Endothelial cell of umbilical vein (primary cell): Measurements from ENCODE around the gene GALNT9. TPM values are rescaled to one million over a fixed set of nuclear protein-coding genes. Genes with fewer than 3 reads are reported as not detected.

Experiments
- BruUV-seq: library from RNA; stranded (reverse); fragments of 400-500 nt; replicated peaks from 2 replicates; lab custom pipeline; 2021; lab: Mats Ljungman, UMichigan
- CTCF ChIA-PET: fragments of 300-600, 350-600 bp; sonication (Branson Sonifier 250); formaldehyde crosslinking; loops from one replicate; lab custom pipeline; 2021; ENCODE audit warnings: antibody characterized with exemption, inconsistent platforms; lab: Charles Lee
- POLR2A ChIA-PET: fragments of 300-600, 350-600 bp; sonication (Branson Sonifier 250); formaldehyde crosslinking; loops from one replicate; lab custom pipeline; 2021; ENCODE audit warnings: antibody characterized with exemption, inconsistent platforms; lab: Charles Lee
- DNase-seq: peaks from one replicate; pipeline ENCODE4 v3.0.0-alpha.2; 2011; ENCODE audit warnings: low read depth, low spot score
- FAIRE-seq: peaks from 2 replicates; lab custom pipeline; 2011; peaks lifted over from hg19 to GRCh38; lab: Jason Lieb, UNC
- H2AFZ ChIP-seq: 2 replicates; pipeline ENCODE4 v1.6.0; 2012; ENCODE audit warnings: low read depth, low read length, control low read depth, inconsistent platforms
- H3K27ac ChIP-seq: 2 replicates; pipeline ENCODE4 v1.5.1; 2011; ENCODE audit warnings: low read depth, mild to moderate bottlenecking, control low read depth, low read length, moderate library complexity; ENCODE audit not compliant: insufficient read depth
- H3K27me3 ChIP-seq, 2 experiments: 2 replicates each; pipeline versions ENCODE4 v1.6.0 to v1.6.1; 2011; ENCODE audit warnings: low read length in 2 of 2, mixed read lengths in 1 of 2; ENCODE audit not compliant: control insufficient read depth in 2 of 2, insufficient read depth in 2 of 2
- H3K36me3 ChIP-seq, 2 experiments: 2 replicates in 1 of 2; 3 replicates in 1 of 2; pipeline ENCODE4 v1.5.1; 2011; ENCODE audit warnings: low read length in 2 of 2, mild to moderate bottlenecking in 1 of 2, moderate library complexity in 1 of 2; ENCODE audit not compliant: control insufficient read depth in 2 of 2, insufficient read depth in 2 of 2; ENCODE audit errors: extremely low read depth in 1 of 2
- H3K4me1 ChIP-seq: 3 replicates; pipeline ENCODE4 v1.5.1; 2011; ENCODE audit warnings: mild to moderate bottlenecking, low read length; ENCODE audit not compliant: control insufficient read depth, insufficient read depth; ENCODE audit errors: extremely low read depth
- H3K4me2 ChIP-seq: 2 replicates; pipeline ENCODE4 v1.6.1; 2011; ENCODE audit warnings: low read length, control low read depth, mixed read lengths; ENCODE audit not compliant: insufficient read depth
- H3K4me3 ChIP-seq, 3 experiments: fragments of 200-600 bp in 1 of 3; sonication (generic), shearing (Covaris generic) in 1 of 3; replicated peaks in 1 of 3; 2 replicates each; pipeline ENCODE4 v1.5.1; 2011 to 2016; ENCODE audit warnings: control low read depth in 3 of 3, low read length in 3 of 3, mild to moderate bottlenecking in 2 of 3, inconsistent platforms in 1 of 3, low read depth in 1 of 3, moderate library complexity in 1 of 3; ENCODE audit not compliant: insufficient read depth in 1 of 3
- H3K79me2 ChIP-seq: 2 replicates; pipeline ENCODE4 v1.6.0; 2012; ENCODE audit warnings: low read length, inconsistent platforms; ENCODE audit not compliant: control insufficient read depth, insufficient read depth
- H3K9ac ChIP-seq: replicated peaks from 2 replicates; pipeline ENCODE3; 2011; ENCODE audit warnings: low read length, control low read depth; ENCODE audit not compliant: insufficient read depth; ENCODE audit errors: extremely low read depth
- H3K9me1 ChIP-seq: replicated peaks from 3 replicates; pipeline ENCODE4 v1.6.0; 2011; ENCODE audit warnings: mild to moderate bottlenecking, low read length; ENCODE audit not compliant: control insufficient read depth, insufficient read depth; ENCODE audit errors: extremely low read depth
- H3K9me3 ChIP-seq: replicated peaks from 2 replicates; pipeline ENCODE4 v1.5.1; 2012; ENCODE audit warnings: low read length, inconsistent platforms; ENCODE audit not compliant: control insufficient read depth, insufficient read depth
- H4K20me1 ChIP-seq: replicated peaks from 2 replicates; pipeline ENCODE3; 2011; ENCODE audit warnings: mild to moderate bottlenecking, low read length; ENCODE audit not compliant: control insufficient read depth, insufficient read depth; ENCODE audit errors: extremely low read depth
- CTCF ChIP-seq, 2 donors: IDR thresholded peaks; 1 replicate in 1 of 2; 2 replicates in 1 of 2; pipeline ENCODE4 v1.5.1; 2011; ENCODE audit warnings: low read length in 2 of 2, mild to moderate bottlenecking in 2 of 2, moderate library complexity in 2 of 2, control low read depth in 1 of 2, inconsistent platforms in 1 of 2, low read depth in 1 of 2; ENCODE audit not compliant: insufficient read depth in 1 of 2; ENCODE audit errors: extremely low read depth in 1 of 2
- EZH2 ChIP-seq: IDR thresholded peaks from 2 replicates; pipeline ENCODE4 v1.6.1; 2012; ENCODE audit warnings: borderline replicate concordance, low read depth, mild to moderate bottlenecking, moderate library complexity, low read length, inconsistent platforms; ENCODE audit not compliant: severe bottlenecking
- FOS ChIP-seq: IDR thresholded peaks from 2 replicates; pipeline ENCODE4 v1.6.1; 2011; ENCODE audit warnings: mild to moderate bottlenecking, low read length, moderate library complexity, borderline replicate concordance; ENCODE audit not compliant: insufficient read depth
- GATA2 ChIP-seq: IDR thresholded peaks from 2 replicates; pipeline ENCODE4 v1.7.0; 2011; ENCODE audit warnings: low read depth, mild to moderate bottlenecking, moderate library complexity, mixed read lengths, low read length; ENCODE audit not compliant: insufficient read length, insufficient read depth
- JUN ChIP-seq: IDR thresholded peaks from 2 replicates; pipeline ENCODE4 v1.6.1; 2011; ENCODE audit warnings: borderline replicate concordance, low read depth; ENCODE audit not compliant: insufficient read length, insufficient read depth
- MYC ChIP-seq: IDR thresholded peaks from one replicate; pipeline ENCODE4 v1.6.1; 2011; ENCODE audit warnings: mild to moderate bottlenecking, low read depth, low read length
- POLR2A ChIP-seq: IDR thresholded peaks from 2 replicates; pipeline ENCODE4 v1.6.1; 2012; ENCODE audit warnings: low read depth, mild to moderate bottlenecking, control low read depth, low read length
- POLR2AphosphoS5 ChIP-seq: IDR thresholded peaks from 2 replicates; pipeline ENCODE4 v1.6.1; 2012; ENCODE audit warnings: low read depth, mild to moderate bottlenecking, control low read depth, low read length, moderate library complexity; ENCODE audit not compliant: insufficient read depth
- dilution Hi-C: fragments of 300-500 bp; cut with MboI; formaldehyde crosslinking; loops from one replicate; pipeline ENCODE4 v1.15.0; 2019; ENCODE audit warnings: low sequenced_read_pairs; ENCODE audit not compliant: extremely low pct_ligation_motif_present
- intact Hi-C: fragments of 100-400 bp; cut with micrococcal nuclease; formaldehyde crosslinking; loops from one replicate; pipeline ENCODE4 v1.10.0; 2022
- polyA plus RNA-seq, 4 experiments: library from polyadenylated mRNA; depleted of rRNA in 3 of 4; stranded (reverse) in 3 of 4; unstranded in 1 of 4; fragments of >200 nt; gene quantifications; 2 replicates each; pipeline versions ENCODE4 v1.2.1 to v1.2.3, GENCODE V29; 2011 to 2012; ENCODE audit warnings: missing spikeins in 1 of 4
- total RNA-seq: library from RNA; stranded (reverse); gene quantifications from 2 replicates; pipeline ENCODE4 v1.2.3, GENCODE V29; 2021
- TF ChIP-seq, protein P1 (sequence below): IDR thresholded peaks from 2 replicates; pipeline ENCODE4 v1.6.1; 2011; ENCODE audit not compliant: insufficient read depth, insufficient read length

Gene GALNT9
- total and polyA plus RNA-seq, 2 donors (not counting 3 experiments of a cell fraction or from before 2014, with no cell fraction given), result 0.14 to 0.73 TPM

DNA sequence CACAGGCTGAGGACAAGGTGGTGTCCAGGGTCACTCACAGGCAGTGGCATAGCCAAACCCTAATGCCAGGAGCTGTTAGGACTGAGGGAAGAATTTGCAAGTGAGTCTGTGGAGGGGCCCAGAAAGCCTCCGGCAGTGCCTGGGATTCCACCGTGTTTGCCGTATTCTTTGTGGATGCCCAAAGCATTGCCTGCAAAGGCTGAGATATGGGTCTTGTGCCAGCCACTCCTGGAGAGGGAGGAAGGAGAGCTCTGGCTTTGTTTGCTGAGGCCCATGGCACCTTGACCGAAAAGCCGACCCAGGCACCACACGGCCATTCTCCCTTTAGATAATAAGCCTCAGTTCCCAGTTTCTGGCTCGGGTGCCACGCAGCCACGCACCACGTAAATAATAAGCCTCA, 35.8 kb upstream of the GALNT9 start:
- no TSS peak for BruUV-seq
- dilution Hi-C loops, result no loop called here
- Histone ChIP-seq H3K36me3 (no peaks in the 10 kb centered on the region), H2AFZ (no peak overlapping the region), H3K4me1 (no peaks in the 10 kb centered on the region), H3K9me1 (no peaks in the 10 kb centered on the region), H3K4me2 (no peak overlapping the region), H4K20me1 (no peaks in the 10 kb centered on the region), H3K9me3 (no peaks in the 10 kb centered on the region), H3K27ac (no peak overlapping the region), H3K79me2 (no peaks in the 10 kb centered on the region), H3K27me3 (no peaks in the 10 kb centered on the region), H3K9ac (no peak overlapping the region), H3K4me3 (no peak overlapping the region)
- intact Hi-C loops, result no loop called here
- CTCF ChIA-PET, result no interaction called here
- FAIRE-seq (no peak), DNase-seq (no peak)
- POLR2A ChIA-PET, result no interaction called here
- TF ChIP-seq POLR2AphosphoS5 (no peak), FOS (no peak), MYC (no peak), GATA2 (no peak), EZH2 (no peak), JUN (no peak), POLR2A (no peak), CTCF (IDR thresholded peaks at IDR 0.05; ENCODE audit: extremely low read depth in 1 of 2, insufficient read depth in 1 of 2, low read depth in 1 of 2, low read length in 2 of 2) (no peak)
- TF ChIP-seq, protein P1, sequence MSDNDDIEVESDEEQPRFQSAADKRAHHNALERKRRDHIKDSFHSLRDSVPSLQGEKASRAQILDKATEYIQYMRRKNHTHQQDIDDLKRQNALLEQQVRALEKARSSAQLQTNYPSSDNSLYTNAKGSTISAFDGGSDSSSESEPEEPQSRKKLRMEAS, result no peak
